ENCODE data around the gene HOXA13. TPM values are rescaled to one million over a fixed set of nuclear protein-coding genes. Genes with fewer than 3 reads are reported as not detected.

HOXA13 gene
- total and polyA plus RNA-seq, 4 donors, result 0.02 TPM; not detected in 3

GRCh38 chr7:27197137-27198042 lies 2.5 kb downstream of the HOXA13 start:
- peaks cover 0 to 4% (median under 1%) of the 10 kb centered on the region in 4 donors for H3K9me3 ChIP-seq (ENCODE audit: control insufficient read depth in 4 of 4, low read length in 3 of 4)
- H3K4me1 ChIP-seq (ENCODE audit: control insufficient read depth in 4 of 4, insufficient read depth in 4 of 4, low read length in 3 of 4), result peaks cover 22 to 41% (median 30%) of the 10 kb centered on the region in 4 donors
- H3K4me3 ChIP-seq (ENCODE audit: low read depth in 1 of 3, low read length in 3 of 3), result no peak overlapping the region
- H3K36me3 ChIP-seq (ENCODE audit: control insufficient read depth in 4 of 4, insufficient read depth in 3 of 4, low read depth in 1 of 4, low read length in 3 of 4), result no peaks in the 10 kb centered on the region
- H3K27me3 ChIP-seq (ENCODE audit: control insufficient read depth in 4 of 4, insufficient read depth in 4 of 4, low read length in 3 of 4), result peaks cover 9 to 54% (median 27%) of the 10 kb centered on the region in 4 donors
- WGBS, result 17% methylated on average over 18 of the region's 18 CpGs
- no peak overlapping the region for H3K27ac ChIP-seq (ENCODE audit: low read depth in 1 of 2, low read length in 2 of 2)
- DNase-seq (ENCODE audit: low spot score), result no peak
- H3K9ac ChIP-seq (ENCODE audit: low read depth in 1 of 2, low read length in 2 of 2), result no peak overlapping the region
- TF ChIP-seq, protein P1, sequence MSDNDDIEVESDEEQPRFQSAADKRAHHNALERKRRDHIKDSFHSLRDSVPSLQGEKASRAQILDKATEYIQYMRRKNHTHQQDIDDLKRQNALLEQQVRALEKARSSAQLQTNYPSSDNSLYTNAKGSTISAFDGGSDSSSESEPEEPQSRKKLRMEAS (IDR thresholded peaks at IDR 0.05), result no peak
- peak in 1 of 2 donors; percentile 13 for TF ChIP-seq HNF4A (conservative IDR thresholded peaks at IDR 0.05)

DNA sequence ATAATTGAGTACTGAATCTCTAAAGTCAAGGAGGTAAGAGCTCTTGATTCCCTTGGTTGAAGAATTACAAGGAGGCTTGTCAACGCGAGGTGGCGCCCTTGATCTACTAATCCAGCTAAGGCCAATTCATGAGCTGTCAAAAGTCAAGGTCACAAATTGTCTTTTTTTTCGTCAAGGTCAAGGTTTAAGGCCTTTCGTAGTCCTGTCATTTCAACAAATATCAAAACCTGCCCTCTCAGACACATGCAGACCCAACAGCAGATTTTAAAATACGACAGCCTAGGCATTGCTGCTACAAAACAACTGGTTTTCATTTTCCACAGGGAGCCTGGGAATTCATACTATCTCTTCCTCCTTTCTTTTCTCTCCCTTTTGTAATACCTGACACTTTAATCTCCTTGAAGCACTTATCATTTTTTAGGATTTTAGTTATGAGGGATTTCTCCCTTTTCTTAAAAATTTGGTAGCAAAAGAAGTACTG lies 3.6 kb downstream of the HOXA13 start:
- no peak overlapping the region for H3K4me3 ChIP-seq (ENCODE audit: low read depth in 1 of 3, low read length in 3 of 3)
- TF ChIP-seq RAD21 (IDR thresholded peaks at IDR 0.05), result peak; percentile 93 to 96
- peak; percentile 7 to 37 for TF ChIP-seq HNF4A (conservative IDR thresholded peaks at IDR 0.05)
- peak; percentile 71 for TF ChIP-seq CTCF (IDR thresholded peaks at IDR 0.05; ENCODE audit: low read depth, low read length, missing input control)
- peak; percentile 24 for TF ChIP-seq NR2F2 (IDR thresholded peaks at IDR 0.05)
- TF ChIP-seq, protein P2, sequence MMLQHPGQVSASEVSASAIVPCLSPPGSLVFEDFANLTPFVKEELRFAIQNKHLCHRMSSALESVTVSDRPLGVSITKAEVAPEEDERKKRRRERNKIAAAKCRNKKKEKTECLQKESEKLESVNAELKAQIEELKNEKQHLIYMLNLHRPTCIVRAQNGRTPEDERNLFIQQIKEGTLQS (IDR thresholded peaks at IDR 0.05), result no peak
- peaks cover 22 to 38% (median 30%) of the 10 kb centered on the region in 4 donors for H3K4me1 ChIP-seq (ENCODE audit: control insufficient read depth in 4 of 4, insufficient read depth in 4 of 4, low read length in 3 of 4)
- H3K9ac ChIP-seq (ENCODE audit: low read depth in 1 of 2, low read length in 2 of 2), result no peak overlapping the region
- DNase-seq (ENCODE audit: low spot score), result peak; percentile 81
- H3K27ac ChIP-seq (ENCODE audit: low read depth in 1 of 2, low read length in 2 of 2), result no peak overlapping the region
- WGBS, result 3% methylated on average over 6 of the region's 6 CpGs
- peaks cover 9 to 52% (median 27%) of the 10 kb centered on the region in 4 donors for H3K27me3 ChIP-seq (ENCODE audit: control insufficient read depth in 4 of 4, insufficient read depth in 4 of 4, low read length in 3 of 4)
- H3K9me3 ChIP-seq (ENCODE audit: control insufficient read depth in 4 of 4, low read length in 3 of 4), result peaks cover 0 to 10% (median under 1%) of the 10 kb centered on the region in 4 donors
- no peaks in the 10 kb centered on the region for H3K36me3 ChIP-seq (ENCODE audit: control insufficient read depth in 4 of 4, insufficient read depth in 3 of 4, low read depth in 1 of 4, low read length in 3 of 4)

DNA sequence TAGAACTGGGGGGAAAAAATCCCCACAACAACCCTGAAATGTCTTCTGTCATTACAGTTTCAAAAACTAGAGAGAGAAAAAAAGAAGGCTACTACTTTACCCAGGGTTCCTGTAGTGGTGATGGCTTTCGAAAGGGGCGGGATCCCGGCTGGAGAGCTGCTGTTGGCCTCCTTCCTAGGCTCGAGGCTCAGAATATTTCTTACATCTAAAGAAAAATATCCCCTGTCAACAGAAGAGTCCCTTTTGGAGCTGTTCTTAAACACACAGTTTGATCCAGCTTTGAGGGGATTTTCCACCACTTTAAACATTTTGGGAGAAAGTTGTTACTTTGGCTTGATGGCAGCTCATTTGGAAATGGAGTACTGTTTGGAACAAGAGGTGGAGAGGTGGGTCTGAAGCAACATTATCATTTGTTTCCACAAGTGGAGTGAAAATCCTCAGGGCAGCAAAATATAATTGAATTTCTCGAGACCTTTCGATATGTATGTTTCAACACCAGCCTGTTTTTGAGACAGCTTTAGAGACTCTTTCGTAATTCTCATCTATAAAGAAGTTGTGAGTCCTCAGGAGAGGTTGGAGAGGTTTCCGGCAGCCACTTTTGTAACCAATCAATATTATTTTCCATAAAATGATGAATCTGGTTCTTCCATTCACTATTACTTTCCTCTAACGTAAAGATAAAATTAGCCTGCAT lies 5.1 kb downstream of the HOXA13 start:
- no peak overlapping the region for H3K4me3 ChIP-seq (ENCODE audit: low read depth in 1 of 3, low read length in 3 of 3)
- H3K4me1 ChIP-seq (ENCODE audit: control insufficient read depth in 4 of 4, insufficient read depth in 4 of 4, low read length in 3 of 4), result peaks cover 10 to 26% (median 20%) of the 10 kb centered on the region in 4 donors
- DNase-seq (ENCODE audit: low spot score), result no peak
- H3K9me3 ChIP-seq (ENCODE audit: control insufficient read depth in 4 of 4, low read length in 3 of 4), result peaks cover 0 to 10% (median under 1%) of the 10 kb centered on the region in 4 donors
- WGBS, result 24% methylated on average over 9 of the region's 9 CpGs
- H3K9ac ChIP-seq (ENCODE audit: low read depth in 1 of 2, low read length in 2 of 2), result no peak overlapping the region
- no peaks in the 10 kb centered on the region for H3K36me3 ChIP-seq (ENCODE audit: control insufficient read depth in 4 of 4, insufficient read depth in 3 of 4, low read depth in 1 of 4, low read length in 3 of 4)
- peaks cover 9 to 50% (median 27%) of the 10 kb centered on the region in 4 donors for H3K27me3 ChIP-seq (ENCODE audit: control insufficient read depth in 4 of 4, insufficient read depth in 4 of 4, low read length in 3 of 4)
- H3K27ac ChIP-seq (ENCODE audit: low read depth in 1 of 2, low read length in 2 of 2), result no peak overlapping the region
- TF ChIP-seq, protein P2 (IDR thresholded peaks at IDR 0.05), result no peak
- TF ChIP-seq YY1 (IDR thresholded peaks at IDR 0.05) (no peak), HNF4G (IDR thresholded peaks at IDR 0.05) (no peak), TAF1 (conservative IDR thresholded peaks at IDR 0.05) (no peak), FOXA2 (IDR thresholded peaks at IDR 0.05) (no peak), HNF4A (conservative IDR thresholded peaks at IDR 0.05) (no peak), CTCF (IDR thresholded peaks at IDR 0.05; ENCODE audit: low read depth, low read length, missing input control) (no peak), RAD21 (IDR thresholded peaks at IDR 0.05) (no peak), RXRA (IDR thresholded peaks at IDR 0.05) (no peak), EGR1 (IDR thresholded peaks at IDR 0.05; ENCODE audit: low read depth in 2 of 2) (no peak), NR2F2 (IDR thresholded peaks at IDR 0.05) (no peak), FOXA1 (IDR thresholded peaks at IDR 0.05) (no peak)
- TF ChIP-seq, protein P3, sequence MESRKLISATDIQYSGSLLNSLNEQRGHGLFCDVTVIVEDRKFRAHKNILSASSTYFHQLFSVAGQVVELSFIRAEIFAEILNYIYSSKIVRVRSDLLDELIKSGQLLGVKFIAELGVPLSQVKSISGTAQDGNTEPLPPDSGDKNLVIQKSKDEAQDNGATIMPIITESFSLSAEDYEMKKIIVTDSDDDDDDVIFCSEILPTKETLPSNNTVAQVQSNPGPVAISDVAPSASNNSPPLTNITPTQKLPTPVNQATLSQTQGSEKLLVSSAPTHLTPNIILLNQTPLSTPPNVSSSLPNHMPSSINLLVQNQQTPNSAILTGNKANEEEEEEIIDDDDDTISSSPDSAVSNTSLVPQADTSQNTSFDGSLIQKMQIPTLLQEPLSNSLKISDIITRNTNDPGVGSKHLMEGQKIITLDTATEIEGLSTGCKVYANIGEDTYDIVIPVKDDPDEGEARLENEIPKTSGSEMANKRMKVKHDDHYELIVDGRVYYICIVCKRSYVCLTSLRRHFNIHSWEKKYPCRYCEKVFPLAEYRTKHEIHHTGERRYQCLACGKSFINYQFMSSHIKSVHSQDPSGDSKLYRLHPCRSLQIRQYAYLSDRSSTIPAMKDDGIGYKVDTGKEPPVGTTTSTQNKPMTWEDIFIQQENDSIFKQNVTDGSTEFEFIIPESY (IDR thresholded peaks at IDR 0.05), result no peak

All from liver (tissue), 9 donors.